H1 (cell line): ENCODE data around the gene FAF2. TPM values are rescaled to one million over a fixed set of nuclear protein-coding genes. Genes with fewer than 3 reads are reported as not detected.

Experiments
- CTBP2 ChIP-seq: IDR thresholded peaks from 2 replicates; pipeline ENCODE4 v1.7.0; 2011; ENCODE audit warnings: borderline replicate concordance, mild to moderate bottlenecking, moderate library complexity, mixed read lengths, low read length; ENCODE audit not compliant: insufficient read depth, insufficient read length
- HDAC2 ChIP-seq, 2 experiments: fragments of 300-600 bp in 1 of 2; sonication (generic) in 1 of 2; IDR thresholded peaks; 2 replicates each; pipeline ENCODE4 v1.6.1; 2011 to 2012; ENCODE audit warnings: low read depth in 2 of 2, low read length in 2 of 2, mild to moderate bottlenecking in 2 of 2, moderate library complexity in 2 of 2, borderline replicate concordance in 1 of 2, inconsistent platforms in 1 of 2
- TCF12 ChIP-seq: IDR thresholded peaks from 2 replicates; pipeline ENCODE4 v1.6.1; 2011; ENCODE audit warnings: low read depth, mild to moderate bottlenecking, low read length
- polyA plus RNA-seq, 7 experiments: library from polyadenylated mRNA; depleted of rRNA in 3 of 7; stranded (reverse) in 5 of 7; unstranded in 2 of 7; fragments of >200 nt in 5 of 7; fragments of 200-250 nt in 2 of 7; gene quantifications; 1 replicate in 5 of 7; 2 replicates in 1 of 7; 4 replicates in 1 of 7; pipeline versions ENCODE4 v1.2.1 to v1.2.3, GENCODE V29; 2011 to 2013; ENCODE audit warnings: missing spikeins in 2 of 7, mixed read lengths in 2 of 7
- total RNA-seq: library from RNA; stranded (reverse); fragmentation: NEBNext Ultra II Directional; extraction: Animal tissue kit (Norgen Biotek cat#: 25700); gene quantifications from 2 replicates; pipeline ENCODE4 v1.2.1, GENCODE V29; 2021
- TF ChIP-seq, protein P1 (sequence below), 3 experiments: IDR thresholded peaks; 1 replicate in 2 of 3; 2 replicates in 1 of 3; pipeline versions ENCODE4 v1.5.1 to v1.6.1; 2011; ENCODE audit warnings: low read length in 3 of 3, mild to moderate bottlenecking in 3 of 3, inconsistent platforms in 2 of 3, low read depth in 1 of 3, moderate library complexity in 1 of 3; ENCODE audit not compliant: insufficient read depth in 1 of 3; ENCODE audit errors: control extremely low read depth in 1 of 3

FAF2 gene
- total and polyA plus RNA-seq, 2 of the 8 experiments (the other 6 are each of a cell fraction or from before 2014, with no cell fraction given) = 20.8 to 35.8 TPM

DNA sequence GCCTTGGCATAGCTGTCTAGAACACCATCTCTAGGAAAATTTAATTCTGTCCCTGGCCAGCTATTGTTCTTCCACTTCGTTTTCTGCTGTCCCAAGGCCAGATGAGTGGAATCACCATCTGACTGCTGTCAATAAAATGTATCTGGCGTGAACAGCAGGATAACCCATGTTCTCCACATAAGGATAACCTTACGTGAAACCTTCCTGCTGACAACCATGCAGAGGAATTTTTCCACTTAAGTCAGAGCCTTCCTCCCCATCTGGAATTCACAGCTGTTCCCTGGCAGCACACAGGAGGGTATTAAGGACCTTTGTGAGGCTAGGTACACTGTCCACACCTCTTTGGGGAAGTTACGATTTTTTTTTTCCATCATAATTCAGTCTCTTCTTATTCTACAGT is 60.4 kb downstream of the FAF2 start (continued):
- TF ChIP-seq TCF12 = no peak
- no peak for TF ChIP-seq CTBP2
- no peak for TF ChIP-seq HDAC2 (IDR thresholded peaks at IDR 0.05; ENCODE audit: borderline replicate concordance in 1 of 2, low read depth in 2 of 2, low read length in 2 of 2)
- TF ChIP-seq, protein P1, sequence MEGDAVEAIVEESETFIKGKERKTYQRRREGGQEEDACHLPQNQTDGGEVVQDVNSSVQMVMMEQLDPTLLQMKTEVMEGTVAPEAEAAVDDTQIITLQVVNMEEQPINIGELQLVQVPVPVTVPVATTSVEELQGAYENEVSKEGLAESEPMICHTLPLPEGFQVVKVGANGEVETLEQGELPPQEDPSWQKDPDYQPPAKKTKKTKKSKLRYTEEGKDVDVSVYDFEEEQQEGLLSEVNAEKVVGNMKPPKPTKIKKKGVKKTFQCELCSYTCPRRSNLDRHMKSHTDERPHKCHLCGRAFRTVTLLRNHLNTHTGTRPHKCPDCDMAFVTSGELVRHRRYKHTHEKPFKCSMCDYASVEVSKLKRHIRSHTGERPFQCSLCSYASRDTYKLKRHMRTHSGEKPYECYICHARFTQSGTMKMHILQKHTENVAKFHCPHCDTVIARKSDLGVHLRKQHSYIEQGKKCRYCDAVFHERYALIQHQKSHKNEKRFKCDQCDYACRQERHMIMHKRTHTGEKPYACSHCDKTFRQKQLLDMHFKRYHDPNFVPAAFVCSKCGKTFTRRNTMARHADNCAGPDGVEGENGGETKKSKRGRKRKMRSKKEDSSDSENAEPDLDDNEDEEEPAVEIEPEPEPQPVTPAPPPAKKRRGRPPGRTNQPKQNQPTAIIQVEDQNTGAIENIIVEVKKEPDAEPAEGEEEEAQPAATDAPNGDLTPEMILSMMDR (IDR thresholded peaks at IDR 0.05; ENCODE audit: control extremely low read depth in 1 of 3, insufficient read depth in 1 of 3, low read depth in 1 of 3, low read length in 3 of 3) = no peak
